Measurements from ENCODE around the gene TMEM37.
"Not testable (repeated sequence)": the region's sequence is repeated elsewhere in the genome, so short reads cannot be mapped to it uniquely, and the experiment has no call there.

Gene TMEM37

GRCh38 chr2:119431155-119431975, at the start of gene TMEM37:
Gene TMEM37 (plus strand): TSS chr2:119431854. CDS start chr2:119431904, 50 bp downstream.
- DNase-seq (ENCODE audit: low spot score), result no peak

GRCh38 chr2:119383410-119384140, 48.1 kb upstream of the TMEM37 start:
- DNase-seq (ENCODE audit: low spot score), result no peak

GRCh38 chr2:119384971-119385370, 46.7 kb upstream of the TMEM37 start:
- DNase-seq (ENCODE audit: low spot score), result no peak

GRCh38 chr2:119385466-119385865, 46.2 kb upstream of the TMEM37 start:
- DNase-seq (ENCODE audit: low spot score), result no peak

DNA sequence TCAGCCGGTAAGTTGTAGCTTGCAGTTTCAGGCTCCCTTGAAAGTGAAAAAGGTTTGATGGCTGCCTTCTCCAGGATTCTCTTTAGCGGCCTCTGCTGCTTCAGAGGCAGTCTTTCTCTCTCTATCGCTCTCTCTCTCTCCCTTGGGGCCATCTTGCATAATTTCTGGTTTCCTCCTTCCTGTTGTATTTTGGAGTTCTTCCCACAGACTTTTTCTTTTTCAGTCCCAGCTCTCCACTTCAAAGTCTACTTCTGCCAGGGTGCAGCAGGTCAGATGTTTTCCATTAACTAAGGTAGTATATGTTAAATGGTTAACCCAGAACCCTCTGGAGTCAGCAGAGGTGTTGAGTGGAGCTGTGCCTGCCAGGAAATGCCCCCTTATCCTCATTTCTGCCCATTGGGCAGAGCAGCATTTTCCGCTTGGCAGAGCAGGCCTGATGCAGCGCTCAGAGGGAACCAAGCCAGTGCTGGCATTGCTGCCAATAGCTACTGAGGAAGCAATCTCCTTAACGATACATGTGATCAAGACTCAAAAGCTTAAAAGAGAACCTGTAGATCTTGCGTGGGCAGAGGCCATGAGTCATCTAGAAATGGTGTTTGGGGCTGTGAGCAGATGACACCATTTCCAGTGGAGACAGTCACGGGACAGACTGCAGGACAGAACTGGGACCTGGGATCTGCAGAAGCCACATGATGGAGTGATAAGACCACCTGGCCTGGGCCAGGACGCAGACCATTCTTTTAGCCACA, 44.1 kb upstream of the TMEM37 start:
- DNase-seq (ENCODE audit: low spot score), result no peak

GRCh38 chr2:119389615-119390306, 41.9 kb upstream of the TMEM37 start:
- no peak for DNase-seq (ENCODE audit: low spot score)

GRCh38 chr2:119393971-119394748, 37.5 kb upstream of the TMEM37 start:
- DNase-seq (ENCODE audit: low spot score), result no peak

DNA sequence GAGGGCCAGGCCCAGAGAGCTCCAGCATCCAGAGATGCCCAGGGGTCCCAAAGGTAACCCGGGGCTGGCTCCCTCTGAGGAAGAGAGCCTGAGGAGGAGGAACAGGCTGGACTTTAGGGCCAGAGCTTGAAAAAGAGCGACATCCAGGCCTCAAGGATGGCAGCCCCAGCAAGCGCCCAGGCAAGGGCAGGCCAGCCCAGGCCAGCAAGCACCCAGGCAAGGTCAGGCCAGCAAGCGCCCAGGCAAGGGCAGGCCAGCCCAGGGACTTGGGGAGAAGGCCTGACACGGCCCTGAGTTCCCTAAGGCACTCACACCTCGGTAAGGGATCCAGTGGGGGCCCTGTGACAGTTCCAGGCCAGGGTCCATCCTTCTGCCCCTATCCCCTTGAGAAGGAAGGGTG, 34.5 kb upstream of the TMEM37 start:
- no peak for DNase-seq (ENCODE audit: low spot score)

DNA sequence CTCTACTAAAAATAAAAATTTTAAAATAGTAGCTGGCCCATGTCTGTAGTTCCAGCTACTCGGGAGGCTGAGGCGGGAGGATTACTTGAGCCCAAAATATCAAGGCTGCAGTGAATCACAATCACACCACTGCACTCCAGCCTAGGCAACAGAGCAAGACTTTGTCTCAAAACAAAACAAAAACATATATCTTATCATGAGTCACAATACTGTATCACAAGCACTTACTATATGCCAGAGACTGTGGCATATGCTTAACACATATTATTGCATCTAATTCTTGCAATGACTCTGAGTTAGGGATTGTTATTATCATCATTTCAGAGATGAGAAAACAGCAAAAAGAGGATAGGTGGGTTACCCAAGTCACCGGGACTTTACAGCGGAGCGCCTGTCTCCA, 29.5 kb upstream of the TMEM37 start:
- DNase-seq (ENCODE audit: low spot score), result no peak

DNA sequence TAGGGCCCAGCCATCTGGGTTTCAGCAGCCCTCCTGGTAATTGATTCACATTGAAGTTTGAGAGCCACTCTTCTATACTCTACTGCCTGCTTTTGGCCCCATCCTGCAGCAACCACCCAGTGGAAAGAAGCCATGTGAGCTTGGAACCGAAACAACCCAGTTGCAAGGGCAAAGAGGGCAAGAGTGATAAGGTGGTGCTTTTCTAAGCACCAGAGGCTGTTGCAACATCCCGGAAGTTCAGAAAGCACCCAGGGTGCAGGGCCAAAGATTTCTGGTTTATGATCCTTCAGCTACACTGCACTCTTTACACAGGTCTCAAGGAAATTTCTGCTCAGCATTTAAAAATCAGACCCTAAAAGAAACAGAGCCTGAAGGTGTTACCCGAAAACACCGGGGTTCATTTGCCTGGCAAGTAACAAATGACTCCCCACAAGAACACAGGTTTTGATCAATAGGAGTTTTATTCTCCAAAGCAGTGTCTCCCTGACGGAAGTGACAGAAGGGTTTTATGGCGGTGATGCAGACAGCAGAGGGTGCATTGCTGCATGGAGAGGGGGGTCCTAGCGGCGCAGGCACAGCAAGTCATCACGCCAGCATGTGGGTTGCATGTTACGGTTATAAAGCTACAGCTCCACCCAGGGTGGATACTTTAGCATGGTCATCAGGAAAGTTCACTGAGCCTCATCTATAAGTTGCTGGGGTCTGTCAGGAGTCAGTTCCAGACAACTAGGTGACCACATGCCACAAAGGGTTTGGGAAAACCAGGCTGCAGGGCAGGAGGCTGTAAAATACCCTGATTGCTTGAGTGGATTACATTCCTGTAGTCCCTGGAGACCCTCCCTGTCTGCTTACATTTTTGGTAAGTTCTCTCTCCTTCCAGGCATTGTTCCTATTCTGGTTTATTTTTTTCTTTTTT, 28.8 kb upstream of the TMEM37 start:
- no peak for DNase-seq (ENCODE audit: low spot score)

DNA sequence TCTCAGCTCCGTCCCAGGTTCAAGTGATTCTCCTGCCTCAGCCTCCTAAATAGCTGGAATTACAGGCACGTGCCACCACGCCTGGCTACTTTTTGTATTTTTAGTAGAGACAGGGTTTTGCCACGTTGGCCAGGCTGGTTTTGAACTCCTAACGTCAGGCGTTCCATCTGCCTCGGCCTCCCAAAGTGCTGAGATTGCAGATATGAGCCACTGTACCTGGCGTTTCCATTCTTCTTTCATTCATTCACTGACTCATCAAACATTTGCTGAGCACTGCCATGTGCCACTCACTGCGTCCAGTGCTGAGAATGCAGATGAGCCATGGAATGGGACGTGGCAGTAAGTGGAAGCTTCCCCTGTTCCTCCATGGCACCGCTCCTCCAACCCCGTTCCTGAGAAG, 28.0 kb upstream of the TMEM37 start:
- DNase-seq (ENCODE audit: low spot score), result not testable (repeated sequence)

DNA sequence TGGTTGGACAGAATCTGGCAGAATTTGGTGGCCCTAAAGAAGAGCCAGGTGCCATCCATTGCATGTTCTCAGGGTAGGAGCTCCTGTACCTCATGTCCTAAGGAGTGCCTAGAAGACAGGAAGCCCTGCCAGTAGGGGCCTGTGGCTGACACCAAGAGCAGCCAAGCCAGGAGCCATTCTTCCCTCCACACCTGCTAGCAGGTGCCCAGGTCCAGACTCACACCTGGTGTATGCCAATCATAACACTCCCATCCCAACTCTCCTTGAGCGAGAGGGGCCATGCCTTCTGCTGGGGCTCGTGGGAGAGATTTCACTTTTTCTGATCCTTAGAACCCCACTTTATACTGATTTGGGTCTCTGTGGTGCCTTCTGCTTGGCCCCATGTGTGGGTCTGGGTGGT, 26.5 kb upstream of the TMEM37 start:
- DNase-seq (ENCODE audit: low spot score), result no peak

DNA sequence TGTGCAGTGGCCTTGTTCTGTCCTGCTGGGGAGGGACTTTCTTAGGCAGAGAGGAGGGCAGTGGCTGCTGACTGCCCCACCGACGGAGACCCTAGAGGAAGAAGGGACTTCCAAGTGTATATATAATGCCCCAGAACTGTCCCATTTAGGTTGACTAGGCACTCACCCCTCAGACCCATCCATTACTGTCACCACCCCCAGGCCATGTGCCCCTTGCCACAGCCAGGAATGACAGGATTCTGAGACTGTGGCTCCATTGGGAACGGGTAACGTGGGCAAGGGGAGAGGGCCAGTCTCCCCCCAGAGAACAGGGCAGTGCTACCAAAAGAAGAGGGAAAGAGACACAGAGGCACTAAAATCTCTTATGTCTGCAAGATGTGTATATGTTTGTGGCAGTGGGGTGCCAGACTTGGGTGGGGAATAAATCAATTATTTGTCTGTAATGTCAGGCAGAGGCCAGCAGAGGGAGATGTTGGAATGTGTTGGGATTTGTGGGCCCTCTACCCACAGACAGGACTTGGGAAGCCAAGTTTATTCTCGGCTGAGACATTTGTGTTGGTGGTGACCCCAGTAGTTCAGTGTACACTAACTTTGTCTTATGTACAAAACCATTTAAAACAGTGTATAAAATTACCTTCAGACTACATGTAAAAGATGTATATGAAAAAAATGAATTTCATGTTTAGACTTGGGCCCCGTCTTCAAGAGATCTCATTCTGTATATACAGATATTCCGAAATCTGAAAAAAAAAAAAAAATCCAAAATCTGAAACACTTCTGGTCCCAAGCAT, 24.0 kb upstream of the TMEM37 start:
- peak; percentile 26 for DNase-seq (ENCODE audit: low spot score)

GRCh38 chr2:119408221-119408619, 23.4 kb upstream of the TMEM37 start:
- no peak for DNase-seq (ENCODE audit: low spot score)

DNA sequence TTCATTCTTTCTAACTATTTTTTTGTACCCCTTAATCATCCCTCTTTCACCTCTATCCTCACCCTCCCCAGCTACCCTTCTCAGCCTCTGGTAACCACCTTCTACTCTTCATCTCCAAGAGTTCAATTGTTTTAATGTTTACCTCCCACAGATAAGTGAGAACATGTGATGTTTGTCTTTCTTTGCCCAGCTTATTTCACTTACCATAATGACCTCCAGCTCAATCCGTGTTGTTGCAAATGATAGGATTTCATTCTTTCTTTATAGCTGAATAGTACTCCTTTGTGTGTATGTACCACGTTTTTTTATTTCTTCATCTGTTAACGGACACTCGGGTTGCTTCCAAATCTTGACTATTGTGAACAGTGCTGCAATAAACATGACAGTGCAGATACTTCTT, 22.1 kb upstream of the TMEM37 start:
- DNase-seq (ENCODE audit: low spot score), result no peak

GRCh38 chr2:119414894-119415293, 16.8 kb upstream of the TMEM37 start:
- DNase-seq (ENCODE audit: low spot score), result no peak

DNA sequence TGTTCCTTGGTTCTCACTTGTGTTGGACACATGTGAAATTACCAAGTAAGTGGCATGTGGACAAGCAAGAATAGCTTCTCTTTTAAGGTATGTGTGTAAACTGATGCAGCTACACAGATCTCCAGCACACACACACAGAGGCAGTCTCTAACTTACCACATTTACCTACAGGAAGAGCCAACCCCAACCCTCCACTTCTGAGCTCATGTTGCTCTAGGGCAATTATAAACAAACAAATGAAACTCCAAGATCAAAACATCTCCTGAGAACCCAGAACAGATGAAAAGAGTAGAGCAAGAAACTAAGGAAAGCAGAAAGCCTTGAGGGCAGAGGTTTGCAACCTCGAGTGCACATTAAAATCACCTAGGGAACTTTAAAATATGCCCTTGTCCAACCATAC, 16.0 kb upstream of the TMEM37 start:
- no peak for DNase-seq (ENCODE audit: low spot score)

- no peak for DNase-seq (ENCODE audit: low spot score)
Measured at GRCh38 chr2:119416299-119416923, 15.2 kb upstream of the TMEM37 start.

GRCh38 chr2:119417908-119418307, 13.7 kb upstream of the TMEM37 start:
- DNase-seq (ENCODE audit: low spot score), result no peak

Data from CD4-positive, alpha-beta T cell treated with Interleukin-6 at 100 ng/mL for 8 hours (primary cell).